SK-N-SH treated with all-trans-retinoic acid at 6 μM for 48 hours (cell line): ENCODE data around the gene NPLOC4.

Experiments used
- ATAC-seq: fragments of 200-7000 bp; cut with Tn5 transposase; 3 replicates; pipeline ENCODE4 v1.9.1; 2020; ENCODE audit warnings: mild to moderate bottlenecking, moderate library complexity
- ARNTL ChIP-seq: fragments of 450-650 bp; formaldehyde crosslinking; IDR thresholded peaks from 2 replicates; pipeline ENCODE4 v1.5.0; 2020; ENCODE audit warnings: low read depth, mild to moderate bottlenecking, moderate library complexity, borderline replicate concordance
- BACH2 ChIP-seq: fragments of 250-450 bp; sonication (Bioruptor Pico); IDR thresholded peaks from 2 replicates; pipeline ENCODE4 v1.9.0; 2021; ENCODE audit warnings: mild to moderate bottlenecking, borderline replicate concordance
- CSDC2 ChIP-seq: fragments of 250-450 bp; sonication (Bioruptor Pico); IDR thresholded peaks from 2 replicates; pipeline ENCODE4 v1.5.0; 2020; ENCODE audit warnings: mild to moderate bottlenecking, moderate library complexity
- CSRNP3 ChIP-seq: fragments of 250-450 bp; sonication (Bioruptor Pico); IDR thresholded peaks from 2 replicates; pipeline ENCODE4 v1.5.1; 2021; ENCODE audit warnings: mild to moderate bottlenecking, moderate library complexity
- ESRRG ChIP-seq: fragments of 250-450 bp; sonication (Bioruptor Pico); IDR thresholded peaks from 2 replicates; pipeline ENCODE4 v1.6.1; 2021; ENCODE audit warnings: mild to moderate bottlenecking
- GLIS3 ChIP-seq: fragments of 250-450 bp; sonication (Bioruptor Pico); IDR thresholded peaks from 2 replicates; pipeline ENCODE4 v1.5.0; 2020; ENCODE audit warnings: mild to moderate bottlenecking, moderate library complexity
- OSR1 ChIP-seq: fragments of 250-450 bp; sonication (Bioruptor Pico); IDR thresholded peaks from 2 replicates; pipeline ENCODE4 v1.8.0; 2022; ENCODE audit warnings: moderate library complexity, mild to moderate bottlenecking, inconsistent platforms
- PPARA ChIP-seq: fragments of 250-450 bp; sonication (Bioruptor Pico); IDR thresholded peaks from 2 replicates; pipeline ENCODE4 v1.5.0; 2020; ENCODE audit warnings: mild to moderate bottlenecking, borderline replicate concordance
- RARB ChIP-seq: fragments of 250-450 bp; sonication (Bioruptor Pico); IDR thresholded peaks from 2 replicates; pipeline ENCODE4 v1.8.0; 2021; ENCODE audit warnings: mild to moderate bottlenecking, moderate library complexity
- SNAI2 ChIP-seq: fragments of 250-450 bp; sonication (Bioruptor Pico); IDR thresholded peaks from 2 replicates; pipeline ENCODE4 v1.5.0; 2020; ENCODE audit warnings: mild to moderate bottlenecking, moderate library complexity
- TCF4 ChIP-seq: fragments of 250-450 bp; sonication (Bioruptor Pico); IDR thresholded peaks from 2 replicates; pipeline ENCODE4 v1.8.0; 2021; ENCODE audit warnings: mild to moderate bottlenecking, moderate library complexity, borderline replicate concordance
- TOX ChIP-seq: fragments of 250-450 bp; sonication (Bioruptor Pico); IDR thresholded peaks from 2 replicates; pipeline ENCODE4 v1.8.0; 2021; ENCODE audit warnings: mild to moderate bottlenecking, moderate library complexity, borderline replicate concordance
- TSHZ2 ChIP-seq: fragments of 250-450 bp; sonication (Bioruptor Pico); IDR thresholded peaks from 2 replicates; pipeline ENCODE4 v1.5.0; 2020; ENCODE audit warnings: mild to moderate bottlenecking, moderate library complexity
- ZC3H10 ChIP-seq: fragments of 250-450 bp; sonication (Bioruptor Pico); IDR thresholded peaks from 2 replicates; pipeline ENCODE4 v1.5.1; 2021; ENCODE audit warnings: mild to moderate bottlenecking, moderate library complexity
- ZFP3 ChIP-seq: fragments of 250-450 bp; sonication (Bioruptor Pico); IDR thresholded peaks from 2 replicates; pipeline ENCODE4 v1.5.0; 2020; ENCODE audit warnings: mild to moderate bottlenecking, moderate library complexity
- ZFP30 ChIP-seq: fragments of 450-650 bp; formaldehyde crosslinking; IDR thresholded peaks from 2 replicates; pipeline ENCODE4 v1.5.0; 2022; ENCODE audit warnings: mild to moderate bottlenecking, moderate library complexity
- ZNF565 ChIP-seq: fragments of 450-650 bp; formaldehyde crosslinking; conservative IDR thresholded peaks from 2 replicates; pipeline ENCODE4 v1.5.0; 2020; ENCODE audit warnings: low read depth, mild to moderate bottlenecking, moderate library complexity
- ZNF8 ChIP-seq: fragments of 450-650 bp; formaldehyde crosslinking; IDR thresholded peaks from 2 replicates; pipeline ENCODE4 v1.5.0; 2020; ENCODE audit warnings: mild to moderate bottlenecking, moderate library complexity
- TF ChIP-seq, protein P1 (sequence below): fragments of 250-450 bp; sonication (Bioruptor Pico); IDR thresholded peaks from 2 replicates; pipeline ENCODE4 v1.5.1; 2020; ENCODE audit warnings: low read depth, mild to moderate bottlenecking, moderate library complexity
- TF ChIP-seq, protein P2 (sequence below): fragments of 250-450 bp; sonication (Bioruptor Pico); IDR thresholded peaks from 2 replicates; pipeline ENCODE4 v1.8.0; 2021; ENCODE audit warnings: low read depth, mild to moderate bottlenecking, moderate library complexity, borderline replicate concordance
- TF ChIP-seq, protein P3 (sequence below): fragments of 250-450 bp; sonication (Bioruptor Pico); IDR thresholded peaks from 2 replicates; pipeline ENCODE4 v1.8.0; 2020; ENCODE audit warnings: mild to moderate bottlenecking, moderate library complexity, borderline replicate concordance

The NPLOC4 gene

GRCh38 chr17:81514489-81514738, 122.5 kb downstream of the NPLOC4 start:
- TF ChIP-seq ZNF565: no peak
- TF ChIP-seq GLIS3 (CRISPR knock-in tag): no peak
- TF ChIP-seq, protein P1, sequence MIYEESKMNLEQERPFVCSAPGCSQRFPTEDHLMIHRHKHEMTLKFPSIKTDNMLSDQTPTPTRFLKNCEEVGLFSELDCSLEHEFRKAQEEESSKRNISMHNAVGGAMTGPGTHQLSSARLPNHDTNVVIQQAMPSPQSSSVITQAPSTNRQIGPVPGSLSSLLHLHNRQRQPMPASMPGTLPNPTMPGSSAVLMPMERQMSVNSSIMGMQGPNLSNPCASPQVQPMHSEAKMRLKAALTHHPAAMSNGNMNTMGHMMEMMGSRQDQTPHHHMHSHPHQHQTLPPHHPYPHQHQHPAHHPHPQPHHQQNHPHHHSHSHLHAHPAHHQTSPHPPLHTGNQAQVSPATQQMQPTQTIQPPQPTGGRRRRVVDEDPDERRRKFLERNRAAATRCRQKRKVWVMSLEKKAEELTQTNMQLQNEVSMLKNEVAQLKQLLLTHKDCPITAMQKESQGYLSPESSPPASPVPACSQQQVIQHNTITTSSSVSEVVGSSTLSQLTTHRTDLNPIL: no peak
- no peak for TF ChIP-seq RARB (CRISPR knock-in tag)
- no peak for TF ChIP-seq ZFP30
- no peak for TF ChIP-seq ZC3H10 (CRISPR knock-in tag)
- TF ChIP-seq, protein P2, sequence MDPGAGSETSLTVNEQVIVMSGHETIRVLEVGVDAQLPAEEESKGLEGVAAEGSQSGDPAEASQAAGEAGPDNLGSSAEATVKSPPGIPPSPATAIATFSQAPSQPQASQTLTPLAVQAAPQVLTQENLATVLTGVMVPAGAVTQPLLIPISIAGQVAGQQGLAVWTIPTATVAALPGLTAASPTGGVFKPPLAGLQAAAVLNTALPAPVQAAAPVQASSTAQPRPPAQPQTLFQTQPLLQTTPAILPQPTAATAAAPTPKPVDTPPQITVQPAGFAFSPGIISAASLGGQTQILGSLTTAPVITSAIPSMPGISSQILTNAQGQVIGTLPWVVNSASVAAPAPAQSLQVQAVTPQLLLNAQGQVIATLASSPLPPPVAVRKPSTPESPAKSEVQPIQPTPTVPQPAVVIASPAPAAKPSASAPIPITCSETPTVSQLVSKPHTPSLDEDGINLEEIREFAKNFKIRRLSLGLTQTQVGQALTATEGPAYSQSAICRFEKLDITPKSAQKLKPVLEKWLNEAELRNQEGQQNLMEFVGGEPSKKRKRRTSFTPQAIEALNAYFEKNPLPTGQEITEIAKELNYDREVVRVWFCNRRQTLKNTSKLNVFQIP: no peak
- no peak for TF ChIP-seq TSHZ2 (CRISPR knock-in tag)
- TF ChIP-seq BACH2 (CRISPR knock-in tag): no peak
- TF ChIP-seq, protein P3, sequence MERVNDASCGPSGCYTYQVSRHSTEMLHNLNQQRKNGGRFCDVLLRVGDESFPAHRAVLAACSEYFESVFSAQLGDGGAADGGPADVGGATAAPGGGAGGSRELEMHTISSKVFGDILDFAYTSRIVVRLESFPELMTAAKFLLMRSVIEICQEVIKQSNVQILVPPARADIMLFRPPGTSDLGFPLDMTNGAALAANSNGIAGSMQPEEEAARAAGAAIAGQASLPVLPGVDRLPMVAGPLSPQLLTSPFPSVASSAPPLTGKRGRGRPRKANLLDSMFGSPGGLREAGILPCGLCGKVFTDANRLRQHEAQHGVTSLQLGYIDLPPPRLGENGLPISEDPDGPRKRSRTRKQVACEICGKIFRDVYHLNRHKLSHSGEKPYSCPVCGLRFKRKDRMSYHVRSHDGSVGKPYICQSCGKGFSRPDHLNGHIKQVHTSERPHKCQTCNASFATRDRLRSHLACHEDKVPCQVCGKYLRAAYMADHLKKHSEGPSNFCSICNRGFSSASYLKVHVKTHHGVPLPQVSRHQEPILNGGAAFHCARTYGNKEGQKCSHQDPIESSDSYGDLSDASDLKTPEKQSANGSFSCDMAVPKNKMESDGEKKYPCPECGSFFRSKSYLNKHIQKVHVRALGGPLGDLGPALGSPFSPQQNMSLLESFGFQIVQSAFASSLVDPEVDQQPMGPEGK: no peak
- TF ChIP-seq ZNF8 (CRISPR knock-in tag): no peak
- TF ChIP-seq TCF4: no peak
- TF ChIP-seq ARNTL: no peak
- no peak for TF ChIP-seq SNAI2 (CRISPR knock-in tag)
- TF ChIP-seq CSDC2 (CRISPR knock-in tag): no peak
- TF ChIP-seq ZFP3: no peak
- TF ChIP-seq PPARA (CRISPR knock-in tag): no peak
- no peak for TF ChIP-seq CSRNP3 (CRISPR knock-in tag)
- TF ChIP-seq TOX: no peak
- TF ChIP-seq OSR1 (CRISPR knock-in tag): no peak
- ATAC-seq: no peak

DNA sequence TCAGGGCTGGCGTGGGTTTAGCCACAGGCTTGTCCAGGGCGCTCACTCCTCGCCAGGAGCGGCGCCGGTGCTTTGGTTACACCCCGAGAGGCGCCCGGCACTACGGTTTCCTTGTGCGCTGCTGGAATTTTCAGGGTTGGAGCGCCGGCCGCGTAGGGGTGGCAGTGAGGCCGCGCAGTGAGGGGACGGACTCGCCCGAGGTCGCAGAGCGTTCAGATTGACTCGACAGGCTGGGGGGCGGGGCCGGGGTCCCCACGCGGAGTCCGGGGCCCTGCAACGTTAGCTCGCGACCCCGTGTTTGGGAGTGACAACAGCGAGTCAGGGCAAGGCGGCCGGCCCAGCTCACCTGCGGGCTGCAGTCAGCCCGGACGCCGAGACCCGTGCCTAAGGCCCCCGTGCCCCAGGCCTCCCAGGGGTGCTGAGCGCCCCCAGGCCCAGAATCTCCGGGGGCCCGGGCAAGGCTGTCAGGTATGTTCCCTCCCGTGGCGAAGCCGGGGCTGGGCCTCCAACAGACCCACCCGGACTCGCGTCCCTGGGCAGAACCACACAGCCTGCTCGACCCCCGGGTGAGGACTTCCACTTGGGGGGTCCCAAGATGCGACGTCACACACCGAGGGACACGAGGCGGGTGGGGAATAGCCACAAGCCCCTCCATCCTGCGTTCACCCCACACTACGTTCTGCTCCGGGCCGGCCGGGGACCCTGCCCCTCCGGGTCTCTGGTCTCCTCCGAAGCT, 123.0 kb downstream of the NPLOC4 start:
- no peak for ATAC-seq

DNA sequence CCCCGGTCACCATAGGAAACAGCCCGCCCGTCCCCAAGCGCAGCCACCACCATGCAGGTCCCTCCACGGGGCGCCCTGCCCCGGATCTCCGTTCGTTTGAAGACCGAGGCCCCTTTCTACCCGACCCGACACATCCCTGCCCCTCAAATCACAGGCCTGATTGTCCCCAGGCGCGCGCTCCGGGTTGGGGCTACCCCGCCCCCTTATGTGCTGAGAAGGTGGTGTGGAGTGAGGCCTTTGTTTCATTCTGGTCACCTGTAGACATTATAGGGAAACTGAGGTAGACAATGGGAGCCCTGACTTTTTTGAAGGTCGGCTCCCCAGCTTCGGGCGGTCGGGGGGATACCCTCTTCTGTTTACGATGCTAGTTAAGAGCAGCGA, 123.5 kb downstream of the NPLOC4 start:
- TF ChIP-seq ESRRG: no peak
- TF ChIP-seq ZC3H10 (CRISPR knock-in tag): no peak
- no peak for TF ChIP-seq CSDC2 (CRISPR knock-in tag)
- no peak for TF ChIP-seq TOX
- ATAC-seq: no peak

More for the DNA sequence above, 123.0 kb downstream of the NPLOC4 start:
- no peak for TF ChIP-seq ZNF8 (CRISPR knock-in tag)
- TF ChIP-seq OSR1 (CRISPR knock-in tag): no peak
- no peak for TF ChIP-seq ZFP30
- no peak for TF ChIP-seq SNAI2 (CRISPR knock-in tag)
